Measurements from ENCODE around the gene MTHFD2L. TPM values are rescaled to one million over a fixed set of nuclear protein-coding genes. Genes with fewer than 3 reads are reported as not detected.

MTHFD2L gene
- total RNA-seq, 1 donor from 2014 or later: 14.7 TPM

GRCh38 chr4:74166135-74166534 is 8.2 kb downstream of the MTHFD2L start:
- Mint-ChIP-seq H3K4me1 (ENCODE audit: unreplicated experiment) (peaks cover 3% of the 10 kb centered on the region), H3K27me3 (ENCODE audit: unreplicated experiment) (no peaks in the 10 kb centered on the region), H3K27ac (ENCODE audit: unreplicated experiment) (no peak overlapping the region)

GRCh38 chr4:74166818-74167217 is 8.9 kb downstream of the MTHFD2L start:
- Mint-ChIP-seq H3K4me3 (ENCODE audit: unreplicated experiment) (no peak overlapping the region), H3K9me3 (ENCODE audit: unreplicated experiment) (peaks cover 4% of the 10 kb centered on the region), H3K27me3 (ENCODE audit: unreplicated experiment) (no peaks in the 10 kb centered on the region), H3K36me3 (ENCODE audit: unreplicated experiment) (peaks cover 17% of the 10 kb centered on the region), H3K4me1 (ENCODE audit: unreplicated experiment) (no peaks in the 10 kb centered on the region), H3K27ac (ENCODE audit: unreplicated experiment) (no peak overlapping the region)
- no peak for DNase-seq (ENCODE audit: extremely low spot score, unreplicated experiment)
- no peak for TF ChIP-seq CTCF (IDR thresholded peaks at IDR 0.05)

More at GRCh38 chr4:74166135-74166534, 8.2 kb downstream of the MTHFD2L start:
- no peak overlapping the region for H3K4me3 Mint-ChIP-seq (ENCODE audit: unreplicated experiment)
- no peak for TF ChIP-seq CTCF (IDR thresholded peaks at IDR 0.05)
- peaks cover 24% of the 10 kb centered on the region for H3K36me3 Mint-ChIP-seq (ENCODE audit: unreplicated experiment)
- DNase-seq (ENCODE audit: extremely low spot score, unreplicated experiment): no peak
- H3K9me3 Mint-ChIP-seq (ENCODE audit: unreplicated experiment): peaks cover 4% of the 10 kb centered on the region

GRCh38 chr4:74167585-74167984 is 9.7 kb downstream of the MTHFD2L start:
- no peak overlapping the region for H3K27ac Mint-ChIP-seq (ENCODE audit: unreplicated experiment)
- no peaks in the 10 kb centered on the region for H3K27me3 Mint-ChIP-seq (ENCODE audit: unreplicated experiment)
- peaks cover 4% of the 10 kb centered on the region for H3K9me3 Mint-ChIP-seq (ENCODE audit: unreplicated experiment)
- no peaks in the 10 kb centered on the region for H3K4me1 Mint-ChIP-seq (ENCODE audit: unreplicated experiment)
- no peak for DNase-seq (ENCODE audit: extremely low spot score, unreplicated experiment)
- peaks cover 12% of the 10 kb centered on the region for H3K36me3 Mint-ChIP-seq (ENCODE audit: unreplicated experiment)
- no peak overlapping the region for H3K4me3 Mint-ChIP-seq (ENCODE audit: unreplicated experiment)
- no peak for TF ChIP-seq CTCF (IDR thresholded peaks at IDR 0.05)

- no peaks in the 10 kb centered on the region for H3K4me1 Mint-ChIP-seq (ENCODE audit: unreplicated experiment)
- TF ChIP-seq CTCF (IDR thresholded peaks at IDR 0.05): no peak
- H3K9me3 Mint-ChIP-seq (ENCODE audit: unreplicated experiment): peaks cover 4% of the 10 kb centered on the region
Measured at GRCh38 chr4:74168841-74169240, 10.9 kb downstream of the MTHFD2L start.

GRCh38 chr4:74173321-74173720 is 15.4 kb downstream of the MTHFD2L start:
- H3K27ac Mint-ChIP-seq (ENCODE audit: unreplicated experiment): no peak overlapping the region

More at GRCh38 chr4:74168841-74169240, 10.9 kb downstream of the MTHFD2L start:
- Mint-ChIP-seq H3K27ac (ENCODE audit: unreplicated experiment) (no peak overlapping the region), H3K27me3 (ENCODE audit: unreplicated experiment) (no peaks in the 10 kb centered on the region), H3K4me3 (ENCODE audit: unreplicated experiment) (no peak overlapping the region), H3K36me3 (ENCODE audit: unreplicated experiment) (peaks cover 12% of the 10 kb centered on the region)
- DNase-seq (ENCODE audit: extremely low spot score, unreplicated experiment): no peak

More at GRCh38 chr4:74173321-74173720, 15.4 kb downstream of the MTHFD2L start:
- H3K4me3 Mint-ChIP-seq (ENCODE audit: unreplicated experiment): no peak overlapping the region
- no peak for DNase-seq (ENCODE audit: extremely low spot score, unreplicated experiment)
- peaks cover 4% of the 10 kb centered on the region for H3K9me3 Mint-ChIP-seq (ENCODE audit: unreplicated experiment)
- no peaks in the 10 kb centered on the region for H3K27me3 Mint-ChIP-seq (ENCODE audit: unreplicated experiment)
- H3K4me1 Mint-ChIP-seq (ENCODE audit: unreplicated experiment): no peaks in the 10 kb centered on the region
- peaks cover 6% of the 10 kb centered on the region for H3K36me3 Mint-ChIP-seq (ENCODE audit: unreplicated experiment)
- no peak for TF ChIP-seq CTCF (IDR thresholded peaks at IDR 0.05)

Measured in osteocyte (in vitro differentiated cells).